GM19193 (cell line): ENCODE results near the gene OR4C6.

Experiments
- POLR2A ChIP-seq: IDR thresholded peaks from 4 replicates; pipeline ENCODE4 v1.6.1; 2011; ENCODE audit not compliant: insufficient read depth, insufficient read length; ENCODE audit errors: extremely low read depth

OR4C6 gene

DNA sequence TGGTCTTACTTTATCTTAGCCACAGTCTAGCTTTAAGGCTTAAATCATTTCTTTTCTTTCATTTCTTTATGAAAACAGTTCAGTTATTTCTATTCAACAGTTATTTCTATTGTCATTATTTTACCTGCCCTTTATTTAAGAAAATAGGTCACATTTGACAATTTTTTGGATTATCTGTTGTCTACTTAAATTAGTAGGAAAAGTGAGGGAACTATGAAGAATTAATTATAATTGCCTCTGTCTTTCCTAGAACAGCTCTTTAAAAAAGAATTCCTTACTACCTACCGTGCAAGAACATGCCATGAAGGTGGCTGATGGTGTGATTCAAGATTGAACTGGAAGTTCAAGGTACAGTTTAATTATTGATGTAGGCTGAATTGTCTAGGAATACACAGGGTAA is at the start of gene OR4C6:
TSS of gene OR4C6 (plus strand) at position 301 of the 400 bp plus-strand sequence. CDS start 2,966 bp downstream, outside the sequence.
- no peak for TF ChIP-seq POLR2A

- no peak for TF ChIP-seq POLR2A
These were observed 37.5 kb upstream of the OR4C6 start for GRCh38 chr11:55624531-55624930.

- TF ChIP-seq POLR2A: no peak
These were observed 27.2 kb upstream of the OR4C6 start, which contains the start of gene OR4P4 for GRCh38 chr11:55634813-55635212. Gene OR4P4 (plus strand): TSS chr11:55635113.

- no peak for TF ChIP-seq POLR2A
These were observed 14.0 kb upstream of the OR4C6 start, which contains the start of gene OR4S2 for GRCh38 chr11:55648027-55648426. Gene OR4S2 (plus strand): TSS chr11:55648327. CDS start chr11:55650904, 2,577 bp downstream.

DNA sequence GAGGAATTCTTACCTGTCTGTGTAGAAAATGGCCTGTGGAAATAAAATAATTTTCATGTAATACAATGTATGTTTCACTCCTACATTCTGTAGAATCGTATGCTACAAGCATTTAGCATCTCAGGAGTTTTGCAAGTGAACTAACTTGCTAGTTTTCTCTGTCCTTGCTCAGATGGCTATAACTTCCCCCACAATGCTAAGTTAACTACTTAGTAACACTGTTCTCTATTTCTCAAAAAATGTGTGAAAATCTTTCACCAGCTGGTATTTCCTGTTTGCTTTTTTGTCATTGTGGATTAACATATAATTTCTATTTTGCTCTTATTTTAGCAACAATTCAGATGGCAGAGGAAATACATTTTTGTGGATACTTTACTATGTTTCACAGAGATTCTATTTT is 9.4 kb upstream of the OR4C6 start:
- no peak for TF ChIP-seq POLR2A

GRCh38 chr11:55655096-55655495 is 6.9 kb upstream of the OR4C6 start:
- TF ChIP-seq POLR2A: no peak

DNA sequence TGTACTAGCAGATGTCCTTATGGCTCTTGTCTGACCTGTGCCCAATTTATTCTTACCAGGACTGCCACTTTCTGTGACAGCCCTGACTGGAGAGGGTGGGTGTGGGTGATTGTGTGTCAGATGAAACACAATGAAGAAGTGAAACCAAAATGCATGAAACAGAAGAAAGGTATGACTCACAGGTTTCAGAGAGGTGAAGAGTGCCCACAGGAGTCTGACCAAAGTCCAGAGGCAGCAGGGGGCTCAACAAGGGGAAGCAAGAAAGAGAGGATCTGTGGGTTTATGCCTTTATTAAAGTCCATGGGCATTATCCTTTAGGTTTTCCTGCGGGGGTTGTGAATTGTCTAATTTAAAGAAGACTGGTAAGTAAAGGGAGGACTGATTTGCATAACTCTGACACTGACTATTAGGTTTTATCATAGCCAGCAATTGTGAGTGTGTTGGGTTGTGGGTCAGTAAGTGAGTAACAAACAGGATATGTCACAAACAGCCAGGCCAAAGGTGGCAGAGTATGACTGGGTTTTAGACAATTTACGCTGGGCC is 3.9 kb upstream of the OR4C6 start:
- TF ChIP-seq POLR2A: no peak

- TF ChIP-seq POLR2A: no peak
These were observed 3.4 kb upstream of the OR4C6 start for GRCh38 chr11:55658608-55659007.

DNA sequence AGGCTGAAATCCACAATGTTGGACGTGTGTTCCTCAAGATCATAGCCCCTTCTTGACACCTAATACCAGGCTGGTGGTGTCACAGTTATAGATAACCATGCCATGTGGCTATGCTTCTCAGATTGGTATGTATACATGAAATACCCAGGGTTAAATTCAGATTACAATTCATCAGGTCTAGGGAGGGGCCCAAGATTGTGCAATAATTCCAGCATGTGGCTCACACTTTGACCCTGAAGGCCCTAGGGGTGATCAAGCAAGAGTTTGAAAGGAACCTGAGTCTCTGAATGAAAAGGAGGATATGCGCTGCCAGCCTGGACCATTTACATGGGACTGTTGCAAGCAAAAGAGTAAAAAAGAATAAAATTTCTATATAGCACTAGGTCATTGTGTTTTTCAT is 7.4 kb downstream of the OR4C6 start:
- TF ChIP-seq POLR2A: no peak

GRCh38 chr11:55673860-55674259 is 11.9 kb downstream of the OR4C6 start:
- no peak for TF ChIP-seq POLR2A

- no peak for TF ChIP-seq POLR2A
These were observed 35.8 kb downstream of the OR4C6 start for GRCh38 chr11:55697817-55698216.

GRCh38 chr11:55701429-55701828 is 39.4 kb downstream of the OR4C6 start:
- no peak for TF ChIP-seq POLR2A

DNA sequence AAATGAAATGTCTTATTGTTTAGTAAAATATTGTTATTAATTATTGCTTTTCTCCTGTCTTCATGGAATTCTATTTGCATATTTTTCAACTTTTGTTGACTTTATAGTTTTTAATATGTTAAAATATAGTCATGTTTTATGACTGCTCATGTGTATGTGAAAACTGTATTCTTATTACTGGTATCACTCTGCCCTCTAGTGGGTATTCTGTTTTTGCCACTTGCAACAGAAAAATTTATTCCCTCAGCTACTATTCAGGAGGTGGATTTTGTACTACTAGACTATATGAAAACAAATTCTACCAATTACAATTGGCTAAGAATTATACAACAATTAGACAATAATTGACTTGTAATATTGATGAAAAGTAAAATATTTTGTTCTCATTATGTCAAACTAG is 45.0 kb downstream of the OR4C6 start:
- no peak for TF ChIP-seq POLR2A

DNA sequence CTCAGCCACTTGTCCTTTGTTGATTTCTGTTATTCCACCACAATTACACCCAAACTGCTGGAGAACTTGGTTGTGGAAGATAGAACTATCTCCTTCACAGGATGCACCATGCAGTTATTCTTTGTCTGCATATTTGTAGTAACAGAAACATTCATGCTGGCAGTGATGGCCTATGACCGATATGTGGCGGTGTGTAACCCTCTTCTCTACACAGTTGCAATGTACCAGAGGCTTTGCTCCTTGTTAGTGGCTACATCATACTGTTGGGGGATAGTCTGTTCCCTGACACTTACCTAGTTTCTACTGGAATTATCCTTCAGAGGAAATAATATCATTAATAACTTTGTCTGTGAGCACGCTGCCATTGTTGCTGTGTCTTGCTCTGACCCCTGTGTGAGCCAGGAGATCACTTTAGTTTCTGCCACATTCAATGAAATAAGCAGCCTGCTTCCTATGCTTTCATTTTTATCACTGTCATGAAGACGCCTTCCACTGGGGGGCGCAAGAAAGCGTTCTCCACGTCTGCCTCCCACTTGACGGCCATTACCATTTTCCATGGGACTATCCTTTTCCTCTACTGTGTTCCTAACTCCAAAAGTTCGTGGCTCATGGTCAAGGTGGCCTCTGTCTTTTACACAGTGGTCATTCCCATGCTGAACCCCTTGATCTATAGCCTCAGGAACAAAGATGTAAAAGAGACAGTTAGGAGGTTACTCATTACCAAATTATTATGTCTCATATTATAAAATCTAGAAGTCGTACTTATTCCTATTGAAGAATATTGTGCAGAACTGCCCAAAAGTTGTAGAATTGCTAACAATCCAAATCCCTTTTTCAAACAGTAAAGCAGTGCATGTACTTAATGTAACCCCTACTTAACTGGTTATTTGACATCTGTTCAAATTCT is 53.2 kb downstream of the OR4C6 start:
- TF ChIP-seq POLR2A: no peak
